NCI-H82 (cell line): ENCODE results near the gene URM1.
"Not testable (repeated sequence)": the region's sequence is repeated elsewhere in the genome, so short reads cannot be mapped to it uniquely, and the experiment has no call there.

ENCODE experiments used
- DNase-seq: peaks from one replicate; lab custom pipeline; 2025; lab: John Stamatoyannopoulos, UW

URM1 gene

DNA sequence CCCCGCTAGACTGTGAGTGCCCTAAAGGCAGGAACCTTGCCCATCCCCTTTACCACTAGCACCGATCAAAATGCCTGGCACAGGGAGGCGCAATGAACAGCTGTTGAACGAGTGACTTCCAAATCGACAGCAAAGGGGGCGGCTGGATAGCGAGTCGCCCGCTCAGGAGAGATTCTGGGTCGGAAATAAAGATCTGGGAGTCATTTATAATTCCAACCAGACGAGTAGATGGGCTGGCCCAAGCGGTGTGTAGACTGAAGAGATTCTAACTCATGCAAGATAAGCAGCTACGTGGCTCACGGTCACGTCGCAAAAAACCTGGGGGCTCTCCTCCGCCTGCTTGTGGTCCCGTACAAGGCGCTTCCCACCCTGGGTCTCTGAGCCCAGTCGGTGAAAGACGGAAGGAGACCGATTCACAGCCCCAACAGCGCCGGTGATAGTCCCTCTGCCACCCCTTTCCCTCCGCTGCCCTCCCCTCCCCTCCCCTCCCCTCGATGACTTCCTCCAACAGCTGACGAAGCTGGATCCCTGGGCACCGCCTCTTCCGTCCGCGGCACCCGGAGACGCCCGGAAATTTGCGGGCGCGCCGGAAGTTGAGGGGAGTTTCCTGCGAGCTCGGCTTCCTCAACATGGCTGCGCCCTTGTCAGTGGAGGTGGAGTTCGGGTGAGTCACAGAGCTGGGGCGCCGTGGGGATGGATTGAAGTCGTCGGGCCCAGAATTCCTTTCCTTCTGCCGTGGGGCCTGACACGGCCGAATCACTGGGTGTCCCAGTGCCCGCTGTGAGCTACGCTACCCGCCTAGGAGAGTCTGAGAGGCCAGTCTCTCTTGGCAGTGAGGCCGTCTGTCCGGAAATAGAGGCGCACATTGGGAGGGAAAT lies at the start of gene URM1:
Gene URM1, plus strand, starts transcription at position 623 of the 878 bp plus-strand sequence. Its CDS starts 7 bp downstream, at position 630.
- peak; percentile 96 for DNase-seq

DNA sequence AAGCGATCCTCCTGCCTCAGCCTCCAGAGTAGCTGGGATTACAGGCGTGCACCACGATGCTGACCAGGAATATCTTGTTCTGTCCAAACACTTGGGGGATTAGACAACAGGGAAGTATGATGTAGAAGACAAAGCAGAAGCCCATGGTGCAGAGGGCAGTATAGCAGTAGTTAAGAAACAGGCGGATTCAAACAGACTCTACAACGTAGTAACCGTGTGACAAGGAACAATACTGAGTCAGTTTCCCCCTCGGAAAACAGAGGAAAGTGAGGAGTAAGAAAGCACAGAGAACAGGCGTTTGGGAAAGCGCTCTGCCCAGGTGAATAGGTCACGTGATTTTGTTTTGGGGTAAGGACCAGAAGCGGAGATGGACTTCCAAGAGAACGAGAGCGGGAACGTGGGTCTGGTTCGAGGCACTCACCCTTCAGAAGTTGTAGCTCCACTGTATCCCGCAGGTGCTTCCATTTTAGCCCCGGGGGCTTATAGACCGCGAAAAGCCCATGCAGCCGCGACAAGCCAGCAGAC lies 49.2 kb upstream of the URM1 start:
- no peak for DNase-seq

DNA sequence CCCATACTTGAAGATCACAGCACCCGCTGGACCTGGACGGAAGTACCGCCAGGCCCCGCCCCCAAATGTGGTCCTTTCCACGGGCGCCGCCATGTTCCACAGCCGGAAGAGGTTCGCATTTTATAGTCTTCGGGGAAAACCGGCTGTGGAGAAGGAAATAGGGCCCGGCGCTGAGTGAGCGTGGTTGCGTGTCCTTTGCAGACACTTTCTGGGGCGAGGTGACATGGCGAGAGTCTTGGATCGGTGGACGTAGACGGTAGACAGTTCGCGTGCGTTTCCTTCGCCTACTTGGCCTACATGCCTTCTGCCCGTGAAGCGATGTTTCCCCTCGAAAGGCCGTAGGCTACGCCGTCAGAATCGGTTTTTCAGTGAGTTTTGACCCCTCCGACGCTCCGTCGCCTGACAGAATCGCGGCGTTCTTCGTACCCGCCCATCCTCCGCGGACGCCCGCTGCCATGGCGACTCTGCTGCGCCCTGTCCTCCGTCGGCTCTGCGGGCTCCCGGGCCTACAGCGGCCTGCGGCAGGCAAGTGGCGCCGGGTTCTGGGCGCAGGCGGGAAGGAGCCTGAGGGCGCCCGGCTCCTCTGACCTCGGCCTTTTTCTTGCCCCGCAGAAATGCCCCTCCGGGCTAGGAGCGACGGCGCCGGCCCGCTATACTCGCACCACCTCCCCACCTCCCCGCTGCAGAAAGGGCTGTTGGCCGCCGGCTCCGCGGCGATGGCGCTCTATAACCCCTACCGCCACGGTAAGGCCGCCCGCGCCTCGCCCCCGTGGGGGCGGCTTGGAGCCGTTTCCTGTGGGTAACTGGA lies 48.6 kb upstream of the URM1 start, which contains the start of the genes COQ4 and TRUB2:
Gene COQ4, plus strand, starts transcription at position 436 of the 808 bp plus-strand sequence. Its CDS starts 20 bp downstream, at position 456.
Gene TRUB2, minus strand, starts transcription at position 44 of the 808 bp plus-strand sequence. Its CDS starts 39 bp downstream, at position 5.
- DNase-seq, result peak; percentile 97

DNA sequence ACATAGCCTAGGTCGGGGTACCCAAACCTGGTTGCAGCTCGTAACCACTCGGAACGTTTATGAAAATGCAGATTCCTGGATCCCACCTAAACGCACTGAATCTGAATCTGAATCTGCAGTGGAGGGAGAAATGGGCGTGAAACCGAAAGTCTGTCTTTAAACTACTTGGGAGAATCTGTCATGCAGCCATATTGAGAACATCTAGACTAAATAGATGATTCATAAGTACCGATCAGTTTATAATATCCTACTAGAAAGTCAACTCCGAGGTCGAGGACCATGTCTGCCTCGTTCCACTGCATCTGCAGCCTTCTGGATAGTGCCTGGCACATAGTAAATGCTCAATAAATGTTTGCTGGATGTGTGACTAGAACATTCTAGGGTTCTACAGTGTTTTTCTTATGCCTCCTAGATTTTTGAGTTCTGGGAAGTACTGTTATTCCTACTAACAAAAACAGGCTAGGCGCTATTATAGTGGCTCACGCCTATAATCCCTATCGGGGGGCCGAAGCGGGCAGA lies 47.9 kb upstream of the URM1 start:
- DNase-seq, result no peak

DNA sequence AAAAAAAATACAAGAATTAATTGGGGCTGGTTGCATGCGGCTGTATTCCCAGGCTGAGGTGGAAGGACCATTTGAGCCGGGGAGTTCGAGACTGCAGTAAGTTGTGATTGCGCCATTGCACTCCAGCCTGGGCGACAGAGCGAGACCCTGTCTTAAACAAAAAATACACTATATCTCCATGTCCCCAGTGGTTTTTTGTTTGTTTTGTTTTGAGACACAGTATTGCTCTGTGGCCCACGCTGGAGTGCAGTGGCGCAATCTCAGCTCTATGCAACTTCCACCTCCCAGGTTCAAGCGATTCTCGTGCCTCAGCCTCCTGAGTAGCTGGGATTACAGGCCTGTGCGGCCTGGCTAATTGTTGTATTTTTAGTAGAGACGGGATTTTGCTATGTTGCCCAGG lies 47.4 kb upstream of the URM1 start:
- no peak for DNase-seq

DNA sequence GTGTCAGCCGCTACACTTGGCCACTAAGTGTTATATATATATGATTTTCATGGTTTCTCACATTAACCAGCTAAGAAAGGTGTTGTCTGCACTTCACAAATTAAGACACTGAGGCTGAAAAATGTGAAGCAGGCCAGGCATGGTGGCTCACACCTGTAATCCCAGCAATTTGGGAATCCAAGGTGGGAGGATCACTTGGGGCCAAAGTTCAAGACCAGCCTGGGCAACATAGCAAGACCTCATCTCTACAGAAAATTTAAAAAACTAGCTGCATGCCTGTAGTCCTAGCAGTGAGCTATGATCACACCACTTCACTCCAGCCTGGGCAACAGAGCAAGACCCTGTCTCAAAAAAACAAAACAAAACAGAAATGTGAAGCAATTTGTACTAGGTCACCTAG lies 46.8 kb upstream of the URM1 start:
- no peak for DNase-seq

DNA sequence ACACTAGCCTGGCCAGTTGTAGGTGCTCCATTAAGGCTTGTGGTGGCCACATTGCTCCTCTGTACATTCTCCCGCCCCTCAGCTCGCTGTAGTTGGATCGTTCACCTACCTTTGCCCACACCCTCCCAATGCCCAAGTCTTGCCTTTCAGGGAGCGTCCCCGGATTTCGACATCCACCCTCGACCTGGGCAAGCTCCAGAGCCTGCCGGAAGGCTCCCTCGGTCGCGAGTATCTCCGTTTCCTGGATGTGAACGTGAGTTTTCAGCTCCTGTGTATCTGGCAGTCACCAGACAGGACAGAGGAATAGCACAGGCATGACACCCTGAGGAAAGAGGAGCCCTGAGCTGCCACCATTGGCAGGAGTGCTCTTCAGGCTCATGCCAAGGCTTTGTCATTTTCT lies 45.5 kb upstream of the URM1 start:
- no peak for DNase-seq

DNA sequence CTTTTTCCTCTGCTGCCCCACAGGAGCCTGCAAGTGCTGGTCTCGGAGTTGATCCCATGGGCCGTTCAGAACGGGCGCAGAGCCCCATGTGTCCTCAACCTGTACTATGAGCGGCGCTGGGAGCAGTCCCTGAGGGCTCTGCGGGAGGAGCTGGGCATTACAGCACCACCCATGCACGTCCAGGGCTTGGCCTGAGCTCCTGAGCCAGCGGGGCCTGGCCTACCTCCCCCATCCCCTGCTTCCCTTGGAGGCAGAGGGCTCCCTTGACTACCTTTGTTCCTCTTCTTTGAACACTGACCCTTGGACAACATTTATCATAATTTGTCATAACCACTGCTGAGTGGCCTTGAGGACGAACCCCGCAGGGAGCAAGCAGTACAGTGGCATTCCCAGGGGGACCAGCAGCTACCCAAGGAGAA lies 37.7 kb upstream of the URM1 start:
- DNase-seq, result no peak

DNA sequence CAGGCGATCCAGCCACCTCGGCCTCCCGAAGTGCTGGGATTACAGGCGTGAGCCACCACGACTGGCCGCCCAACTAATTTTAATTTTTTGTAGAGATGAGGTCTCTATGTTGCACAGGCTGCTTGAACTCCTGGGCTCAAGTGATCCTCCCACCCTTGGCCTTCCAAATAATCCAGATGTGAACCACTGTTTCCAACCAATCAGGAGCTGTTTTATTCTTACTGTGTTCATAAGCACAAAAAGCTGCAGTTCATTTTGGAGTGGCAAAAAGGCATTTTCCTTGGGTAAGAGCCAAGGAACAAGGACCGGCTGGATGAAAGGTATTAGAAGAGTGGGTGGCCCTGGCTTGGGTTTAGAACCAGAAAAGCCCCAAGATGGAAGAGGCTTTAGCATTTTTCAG lies 36.0 kb upstream of the URM1 start:
- no peak for DNase-seq

DNA sequence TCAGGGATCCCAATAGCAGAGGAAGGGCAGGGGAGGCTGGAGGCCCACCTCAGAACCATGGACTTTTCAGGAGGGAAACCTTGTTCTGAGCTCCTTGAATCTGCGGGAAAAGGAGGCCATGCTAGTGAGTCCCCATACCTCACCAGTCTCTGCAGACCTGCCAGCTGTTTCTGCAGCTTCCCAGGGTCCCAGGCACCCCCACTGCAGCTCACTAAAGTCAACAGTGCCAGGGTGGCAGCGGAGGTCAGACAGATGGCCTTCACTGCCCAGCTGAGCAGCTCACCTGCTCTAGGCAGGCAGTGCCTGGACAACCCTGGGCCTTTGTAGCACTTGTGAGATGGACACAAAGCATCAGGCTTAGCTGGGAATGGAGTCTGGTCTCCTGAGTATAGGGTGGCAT lies 35.3 kb upstream of the URM1 start:
- no peak for DNase-seq

DNA sequence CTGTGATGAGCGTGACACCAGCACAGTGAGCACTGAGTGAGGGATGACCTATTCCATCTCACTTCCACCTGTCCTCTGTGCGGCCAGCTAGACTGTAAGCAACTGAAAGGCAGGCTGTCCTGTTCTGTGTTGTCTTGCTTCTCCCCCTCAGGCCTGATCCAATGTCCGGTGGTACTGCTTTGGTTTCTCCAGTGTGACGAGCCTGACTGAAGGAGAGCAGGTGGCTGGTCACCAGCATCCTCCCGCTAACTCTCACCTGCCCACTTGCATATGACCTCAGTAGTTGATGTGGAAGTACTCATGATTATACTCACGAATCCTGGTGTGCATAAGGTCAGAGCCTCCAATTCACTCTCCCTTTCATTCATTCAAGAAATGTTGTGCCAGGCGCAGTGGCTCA lies 33.2 kb upstream of the URM1 start:
- DNase-seq, result no peak

DNA sequence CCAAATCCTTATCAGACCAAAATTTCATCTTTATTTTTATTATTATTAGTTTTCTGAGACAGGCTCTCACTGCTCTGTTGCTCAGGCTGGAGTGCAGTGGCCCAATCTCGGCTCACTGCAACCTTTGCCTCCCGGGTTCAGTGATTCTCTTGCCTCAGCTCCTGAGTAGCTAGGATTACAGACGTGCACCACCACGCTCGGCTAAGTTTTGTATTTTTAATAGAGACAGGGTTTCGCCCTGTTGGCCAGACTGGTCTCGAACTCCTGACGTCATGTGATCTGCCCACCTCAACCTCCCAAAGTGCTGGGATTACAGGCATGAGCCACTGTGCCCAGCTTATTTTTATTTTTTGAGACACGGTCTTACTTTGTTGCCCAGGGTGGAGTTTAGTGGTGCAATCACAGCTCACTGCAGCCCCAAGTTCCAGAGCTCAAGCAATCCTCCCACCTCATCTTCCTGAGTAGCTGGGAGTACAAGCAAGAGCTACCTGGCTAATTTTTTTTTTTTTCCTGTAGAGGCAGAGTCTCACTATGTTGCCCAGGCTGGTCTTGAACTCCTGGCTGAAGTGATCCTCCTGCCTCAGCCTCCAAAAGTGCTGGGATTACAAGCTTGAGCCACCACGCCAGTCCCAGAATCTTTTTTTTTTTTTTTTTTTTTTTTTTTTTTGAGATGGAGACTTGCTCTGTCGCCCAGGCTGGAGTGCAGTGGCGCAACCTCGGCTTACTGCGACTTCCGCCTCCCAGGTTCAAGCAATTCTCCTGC lies 32.1 kb upstream of the URM1 start:
- not testable (repeated sequence) for DNase-seq

DNA sequence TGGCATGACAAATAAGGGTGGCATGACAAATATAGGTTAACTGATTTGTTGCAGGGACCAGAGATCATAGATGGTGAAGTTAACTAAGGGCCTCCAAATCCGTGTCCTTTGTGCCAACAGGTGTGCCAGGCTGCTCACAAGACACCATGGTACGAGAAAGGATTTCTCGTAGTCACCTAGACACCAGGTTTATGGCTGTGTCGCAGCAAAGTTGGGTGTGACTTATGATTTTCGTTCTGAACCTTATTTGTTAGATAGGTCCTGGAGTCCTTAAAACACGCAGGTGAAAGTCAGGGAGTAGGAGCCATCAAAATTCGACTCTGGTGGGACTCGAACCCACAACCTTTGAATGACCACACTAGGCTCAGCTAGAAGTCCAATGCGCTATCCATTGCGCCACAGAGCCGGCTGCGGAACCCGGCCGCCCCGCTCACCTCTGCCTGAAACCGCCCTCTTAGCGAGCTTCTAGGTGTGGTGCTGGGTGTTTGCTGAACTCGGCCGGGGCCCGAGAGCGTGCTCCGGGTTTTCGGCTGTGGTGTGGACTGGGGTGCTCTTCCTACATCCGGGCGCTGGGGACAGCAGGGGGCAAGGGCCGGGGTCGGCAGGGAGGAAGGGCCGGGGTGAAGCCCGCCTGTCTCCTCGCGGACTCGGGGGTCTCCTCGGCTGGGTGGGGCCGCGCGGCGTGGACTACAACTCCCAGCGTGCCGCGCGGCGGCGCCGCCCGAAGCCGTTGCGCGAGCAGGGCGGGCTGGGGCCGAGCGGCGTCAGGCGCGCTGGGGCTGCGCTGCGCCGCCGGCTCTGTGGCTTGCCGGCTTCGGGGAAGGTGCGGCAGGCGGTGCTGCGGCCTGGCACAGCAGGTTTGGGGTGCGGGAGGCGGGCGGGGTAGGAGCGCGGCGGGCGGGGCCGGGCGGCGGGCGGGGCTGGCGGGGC lies 31.1 kb upstream of the URM1 start, which contains the start of gene SLC27A4:
Gene SLC27A4, plus strand, starts transcription at position 767 of the 930 bp plus-strand sequence. CDS start 2,606 bp downstream, outside the sequence.
- peak; percentile 88 for DNase-seq

DNA sequence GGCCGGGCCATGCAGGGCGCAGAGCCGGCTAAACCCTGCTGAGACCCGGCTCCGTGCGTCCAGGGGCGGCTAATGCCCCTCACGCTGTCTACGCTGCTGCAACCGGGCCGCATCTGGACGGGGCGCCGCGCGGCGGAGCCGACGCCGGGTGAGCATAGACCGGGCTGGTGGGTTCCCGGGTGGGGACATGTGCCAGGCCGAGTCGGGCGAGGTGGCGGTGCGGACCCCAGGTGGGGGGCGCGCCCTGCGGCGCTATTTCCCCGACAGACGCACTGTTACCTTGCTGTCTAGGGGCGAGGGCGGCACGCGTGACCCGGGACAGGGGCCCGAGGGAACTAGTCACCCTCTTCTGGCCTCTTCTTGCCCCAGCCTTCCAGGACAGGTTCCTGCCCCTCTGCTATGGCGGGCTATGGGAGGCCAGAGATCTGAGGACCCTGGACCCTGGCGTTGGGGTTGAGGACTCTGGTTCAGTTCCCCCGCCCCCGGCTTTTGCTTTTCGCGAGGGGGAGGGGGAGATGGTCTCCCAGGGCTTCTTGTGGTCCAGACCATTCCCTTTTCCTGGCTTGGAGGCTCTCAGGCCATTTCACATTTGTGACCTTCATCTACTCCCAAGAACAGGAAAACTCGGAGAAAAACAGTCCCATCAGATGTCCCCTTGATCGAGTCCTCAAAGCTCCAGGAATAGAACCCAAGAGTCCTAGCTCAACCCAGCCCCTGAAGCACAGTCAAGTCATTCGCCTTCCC lies 30.3 kb upstream of the URM1 start:
- DNase-seq, result peak; percentile 48

DNA sequence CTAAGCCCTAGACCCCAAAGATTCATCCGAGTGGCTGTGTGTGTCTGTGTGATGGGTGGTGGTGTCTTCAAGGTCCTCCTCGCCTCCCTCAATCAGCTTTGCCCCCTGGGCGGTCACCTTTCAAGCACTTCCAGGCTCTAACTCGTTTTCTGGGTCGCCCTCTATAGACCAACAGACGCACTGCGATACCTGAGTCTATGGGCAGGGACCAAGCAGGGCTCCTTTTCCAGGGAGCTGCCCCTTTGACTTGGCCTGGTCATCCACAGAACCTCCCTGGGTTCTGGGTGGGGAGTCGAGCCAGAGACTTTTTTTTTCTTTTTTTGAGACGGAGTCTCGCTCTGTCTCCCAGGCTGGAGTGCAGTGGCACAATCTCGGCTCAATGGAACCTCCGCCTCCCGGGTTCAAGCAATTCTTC lies 29.7 kb upstream of the URM1 start:
- peak; percentile 90 for DNase-seq

DNA sequence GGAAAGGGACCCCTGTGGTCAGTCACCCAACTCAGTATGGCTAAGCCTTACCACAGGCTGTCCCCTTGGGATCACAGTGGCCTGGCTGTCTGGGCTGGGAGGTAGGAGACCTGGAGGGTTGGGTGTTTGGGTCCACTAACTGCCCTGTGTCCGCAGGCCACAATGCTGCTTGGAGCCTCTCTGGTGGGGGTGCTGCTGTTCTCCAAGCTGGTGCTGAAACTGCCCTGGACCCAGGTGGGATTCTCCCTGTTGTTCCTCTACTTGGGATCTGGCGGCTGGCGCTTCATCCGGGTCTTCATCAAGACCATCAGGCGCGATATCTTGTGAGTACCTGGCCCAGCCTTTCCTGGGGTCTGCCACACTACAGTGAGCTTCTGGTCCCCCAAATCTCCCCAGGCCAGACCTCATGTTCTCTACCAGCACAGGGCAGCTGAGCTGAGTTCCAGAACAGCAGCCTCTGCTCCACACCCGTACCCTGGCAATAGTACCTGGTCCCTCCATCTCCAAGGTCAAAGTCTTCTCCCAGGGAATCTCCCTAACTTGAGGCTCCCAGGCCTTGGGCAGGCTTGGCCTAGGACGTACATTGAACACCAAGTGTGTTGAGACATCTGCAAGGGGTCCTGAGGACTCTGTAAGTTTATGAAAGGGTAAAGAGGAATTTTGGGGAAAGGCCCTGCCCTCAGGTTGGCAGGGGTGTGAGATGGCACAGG lies 28.0 kb upstream of the URM1 start:
- no peak for DNase-seq

DNA sequence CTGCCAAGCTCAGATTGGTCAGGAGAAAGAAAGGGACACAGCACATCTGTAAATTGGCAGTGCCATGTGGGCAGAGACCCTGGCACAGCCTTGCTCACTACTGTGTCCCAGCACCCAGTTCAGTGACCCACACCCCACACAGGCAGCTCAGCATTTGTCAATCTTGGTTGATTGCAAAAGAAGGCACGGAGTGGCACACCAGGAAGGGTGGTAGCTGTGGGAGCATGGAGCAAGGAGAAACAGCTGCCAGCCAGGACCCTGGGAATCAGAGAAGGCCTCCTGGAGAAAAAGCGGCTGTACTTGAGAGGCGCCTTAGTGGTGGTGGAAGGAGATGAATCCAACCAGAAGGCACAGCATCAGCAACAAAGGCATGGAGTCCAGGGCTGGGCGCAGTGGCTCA lies 27.3 kb upstream of the URM1 start:
- DNase-seq, result no peak

DNA sequence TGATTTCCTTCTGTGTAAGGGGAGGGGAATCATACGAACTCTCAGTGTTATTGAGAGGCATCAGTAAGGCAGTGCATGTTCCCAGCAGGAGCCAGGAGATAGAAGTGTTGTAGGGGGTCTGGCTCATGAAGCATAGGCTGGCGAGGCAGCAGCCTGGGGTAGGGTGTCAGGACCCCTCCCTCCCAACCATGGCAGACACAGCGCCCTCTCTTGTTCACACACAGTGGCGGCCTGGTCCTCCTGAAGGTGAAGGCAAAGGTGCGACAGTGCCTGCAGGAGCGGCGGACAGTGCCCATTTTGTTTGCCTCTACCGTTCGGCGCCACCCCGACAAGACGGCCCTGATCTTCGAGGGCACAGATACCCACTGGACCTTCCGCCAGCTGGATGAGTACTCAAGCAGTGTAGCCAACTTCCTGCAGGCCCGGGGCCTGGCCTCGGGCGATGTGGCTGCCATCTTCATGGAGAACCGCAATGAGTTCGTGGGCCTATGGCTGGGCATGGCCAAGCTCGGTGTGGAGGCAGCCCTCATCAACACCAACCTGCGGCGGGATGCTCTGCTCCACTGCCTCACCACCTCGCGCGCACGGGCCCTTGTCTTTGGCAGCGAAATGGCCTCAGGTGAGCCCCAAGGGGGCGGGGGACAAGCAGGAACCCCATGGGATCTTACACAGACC lies 26.1 kb upstream of the URM1 start:
- no peak for DNase-seq
